ENCODE results near the gene CDKAL1.
A peak's percentile ranks its signal among the peaks of the same experiment; 100 is the strongest.

Gene CDKAL1

GRCh38 chr6:21158149-21158548, 623.9 kb downstream of the CDKAL1 start:
- no peak for DNase-seq

GRCh38 chr6:21158873-21159272, 624.6 kb downstream of the CDKAL1 start:
- no peak for DNase-seq

- no peak for DNase-seq
Measured at GRCh38 chr6:21159465-21159864, 625.2 kb downstream of the CDKAL1 start.

GRCh38 chr6:21161707-21162106, 627.5 kb downstream of the CDKAL1 start:
- no peak for DNase-seq

GRCh38 chr6:21163110-21163837, 629.0 kb downstream of the CDKAL1 start:
- DNase-seq, result peak; percentile 78

- DNase-seq, result no peak
Measured at GRCh38 chr6:21163838-21164180, 629.6 kb downstream of the CDKAL1 start.

GRCh38 chr6:21164768-21165326, 630.6 kb downstream of the CDKAL1 start:
- no peak for DNase-seq

GRCh38 chr6:21166754-21167153, 632.5 kb downstream of the CDKAL1 start:
- no peak for DNase-seq

- DNase-seq, result no peak
Measured at GRCh38 chr6:21167790-21168189, 633.5 kb downstream of the CDKAL1 start.

GRCh38 chr6:21171801-21172200, 637.5 kb downstream of the CDKAL1 start:
- DNase-seq, result no peak

GRCh38 chr6:21173031-21173430, 638.8 kb downstream of the CDKAL1 start:
- DNase-seq, result no peak

GRCh38 chr6:21173678-21174077, 639.4 kb downstream of the CDKAL1 start:
- no peak for DNase-seq

GRCh38 chr6:21176197-21176596, 641.9 kb downstream of the CDKAL1 start:
- DNase-seq, result no peak

- no peak for DNase-seq
Measured at GRCh38 chr6:21180155-21180554, 645.9 kb downstream of the CDKAL1 start.

- no peak for DNase-seq
Measured at GRCh38 chr6:21180800-21181337, 646.6 kb downstream of the CDKAL1 start.

- DNase-seq, result no peak
Measured at GRCh38 chr6:21181866-21182265, 647.6 kb downstream of the CDKAL1 start.

- DNase-seq, result no peak
Measured at GRCh38 chr6:21182589-21182988, 648.3 kb downstream of the CDKAL1 start.

- DNase-seq, result no peak
Measured at GRCh38 chr6:21185861-21186478, 651.7 kb downstream of the CDKAL1 start.

GRCh38 chr6:21186479-21187055, 652.3 kb downstream of the CDKAL1 start:
- peak; percentile 22 for DNase-seq

- no peak for DNase-seq
Measured at GRCh38 chr6:21187485-21187884, 653.2 kb downstream of the CDKAL1 start.

GRCh38 chr6:21188505-21189223, 654.4 kb downstream of the CDKAL1 start:
- DNase-seq, result no peak

- DNase-seq, result no peak
Measured at GRCh38 chr6:21189759-21190158, 655.5 kb downstream of the CDKAL1 start.

- DNase-seq, result no peak
Measured at GRCh38 chr6:21190701-21191100, 656.4 kb downstream of the CDKAL1 start.

All from fibroblast of skin of right quadriceps (primary cell).